GM12878 (cell line): Measurements from ENCODE around the gene GMDS. TPM values are rescaled to one million over a fixed set of nuclear protein-coding genes. Genes with fewer than 3 reads are reported as not detected.

Source experiments
- ATAC-seq: fragments of 200-7000 bp; cut with Tn5 transposase; 3 replicates; pipeline ENCODE4 v1.9.1; 2020; ENCODE audit warnings: mild to moderate bottlenecking, moderate library complexity
- BruUV-seq: library from RNA; stranded (reverse); fragments of 400-500 nt; replicated peaks from 2 replicates; lab custom pipeline; 2021; lab: Mats Ljungman, UMichigan
- CTCF ChIA-PET: fragments of 300-600 bp; sonication (Branson Sonifier 250); formaldehyde crosslinking; extraction: SDS; loops from one replicate; lab custom pipeline; 2021; ENCODE audit warnings: inconsistent platforms; lab: Yijun Ruan, JAX
- POLR2A ChIA-PET: fragments of 350-600 bp; formaldehyde crosslinking; extraction: SDS; loops from one replicate; lab custom pipeline; 2021; ENCODE audit warnings: inconsistent platforms; lab: Charles Lee
- RAD21 ChIA-PET: fragments of 300-600 bp; sonication (Branson Sonifier 250); formaldehyde crosslinking; loops from one replicate; lab custom pipeline; 2023; ENCODE audit warnings: antibody characterized with exemption; ENCODE audit not compliant: unreplicated experiment; lab: Charles Lee
- SMC1A ChIA-PET: fragments of 300-600 bp; sonication (Branson Sonifier 250); formaldehyde crosslinking; loops from one replicate; lab custom pipeline; 2023; ENCODE audit not compliant: unreplicated experiment, uncharacterized antibody; lab: Charles Lee
- DNase-seq: peaks from one replicate; pipeline ENCODE4 v3.0.0-alpha.2; 2011; ENCODE audit warnings: low read depth, low spot score
- FAIRE-seq: peaks from 3 replicates; lab custom pipeline; 2011; peaks lifted over from hg19 to GRCh38; lab: Jason Lieb, UNC
- H2AFZ ChIP-seq: 2 replicates; pipeline ENCODE4 v1.6.0; 2011; ENCODE audit warnings: low read depth, low read length, control low read depth; ENCODE audit not compliant: control insufficient read depth
- H3K27ac ChIP-seq: 2 replicates; pipeline ENCODE4 v1.5.1; 2011; ENCODE audit warnings: control low read depth; ENCODE audit not compliant: control insufficient read depth, insufficient read depth
- H3K27me3 ChIP-seq, 2 experiments: replicated peaks in 1 of 2; 2 replicates each; pipeline versions ENCODE4 v1.6.0 to v1.6.1; 2011; ENCODE audit warnings: low read length in 1 of 2; ENCODE audit not compliant: control insufficient read depth in 2 of 2, insufficient read depth in 2 of 2
- H3K36me3 ChIP-seq, 2 experiments: 2 replicates each; pipeline ENCODE4 v1.5.1; 2011; ENCODE audit warnings: low read length in 1 of 2; ENCODE audit not compliant: control insufficient read depth in 2 of 2, insufficient read depth in 2 of 2
- H3K4me1 ChIP-seq: 2 replicates; pipeline ENCODE4 v1.6.1; 2011; ENCODE audit warnings: mild to moderate bottlenecking, low read length, moderate library complexity, mixed read lengths; ENCODE audit not compliant: control insufficient read depth, insufficient read depth
- H3K4me2 ChIP-seq: 2 replicates; pipeline ENCODE4 v1.6.0; 2011; ENCODE audit warnings: control low read depth; ENCODE audit not compliant: control insufficient read depth, insufficient read depth
- H3K4me3 ChIP-seq: fragments of 200-600 bp; sonication (generic); 2 replicates; pipeline ENCODE4 v1.5.1; 2016
- H3K79me2 ChIP-seq: 2 replicates; pipeline ENCODE4 v1.6.0; 2011; ENCODE audit warnings: low read length; ENCODE audit not compliant: control insufficient read depth, insufficient read depth
- H3K9ac ChIP-seq: 2 replicates; pipeline ENCODE4 v1.8.0; 2011; ENCODE audit warnings: low read length, control low read depth, mixed read lengths; ENCODE audit not compliant: control insufficient read depth, insufficient read depth
- H3K9me3 ChIP-seq: replicated peaks from 3 replicates; pipeline ENCODE4 v1.5.1; 2011; ENCODE audit warnings: mild to moderate bottlenecking, low read length; ENCODE audit not compliant: control insufficient read depth, insufficient read depth
- H4K20me1 ChIP-seq: 2 replicates; pipeline ENCODE4 v1.6.0; 2011; ENCODE audit not compliant: control insufficient read depth, insufficient read depth
- EP300 ChIP-seq, 2 experiments: fragments of 150-350 bp in 1 of 2; IDR thresholded peaks; 2 replicates each; pipeline ENCODE4 v1.6.1; 2011 to 2012; ENCODE audit warnings: low read depth in 2 of 2, low read length in 2 of 2, borderline replicate concordance in 1 of 2, improper control_type of control experiment in 1 of 2, inconsistent platforms in 1 of 2; ENCODE audit not compliant: control insufficient read depth in 1 of 2
- KAT2A ChIP-seq: conservative IDR thresholded peaks from 2 replicates; pipeline ENCODE4 v1.6.1; 2011; ENCODE audit warnings: low read depth, low read length; ENCODE audit not compliant: control insufficient read depth
- REST ChIP-seq: IDR thresholded peaks from 2 replicates; pipeline ENCODE4 v1.6.1; 2012; ENCODE audit warnings: mild to moderate bottlenecking, low read depth, low read length
- RFX5 ChIP-seq: IDR thresholded peaks from 2 replicates; pipeline ENCODE4 v1.6.1; 2011; ENCODE audit warnings: low read depth, low read length, improper control_type of control experiment
- TBL1XR1 ChIP-seq: IDR thresholded peaks from 2 replicates; pipeline ENCODE4 v1.6.1; 2012; ENCODE audit warnings: low read depth, low read length, improper control_type of control experiment
- TCF12 ChIP-seq: IDR thresholded peaks from 2 replicates; pipeline ENCODE4 v1.6.1; 2011; ENCODE audit warnings: low read depth, mild to moderate bottlenecking, low read length
- USF1 ChIP-seq: IDR thresholded peaks from 2 replicates; pipeline ENCODE4 v1.6.1; 2011; ENCODE audit warnings: borderline replicate concordance, low read depth, mild to moderate bottlenecking, moderate library complexity, mixed read lengths, low read length; ENCODE audit not compliant: insufficient read depth; ENCODE audit errors: extremely low read length
- WGBS: methylation state at CpG from one replicate; pipeline ENCODE4 v1.1.6; 2016; ENCODE audit warnings: low lambda C conversion rate; ENCODE audit not compliant: insufficient replicate concordance, insufficient coverage; ENCODE audit errors: missing lambda C conversion rate; 5-methylcytosine and 5-hydroxymethylcytosine counted together
- in situ Hi-C: fragments of 300-500 bp; cut with MboI; formaldehyde crosslinking; loops from 9 replicates; pipeline ENCODE4 v1.14.3; 2018; ENCODE audit warnings: mixed read lengths
- intact Hi-C: fragments of 100-400 bp; cut with micrococcal nuclease; formaldehyde crosslinking; loops from one replicate; pipeline ENCODE4 v1.14.2; 2022; ENCODE audit not compliant: unreplicated experiment
- polyA plus RNA-seq, 11 experiments: library from polyadenylated mRNA; depleted of rRNA in 4 of 11; unstranded in 6 of 11; stranded (reverse) in 5 of 11; fragments of >200 nt; fragmentation: Nextera tagmentation in 4 of 11; fragmentation: Illumina TruSeq in 1 of 11; extraction: Ambion mirVana in 4 of 11; extraction: Trizol in 1 of 11; gene quantifications; 1 replicate in 1 of 11; 2 replicates in 10 of 11; pipeline versions ENCODE4 v1.2.1 to v1.2.3, GENCODE V29; 2011 to 2016; ENCODE audit warnings: inconsistent platforms in 2 of 11, missing spikeins in 2 of 11, low read depth in 1 of 11
- total RNA-seq, 4 experiments: library from RNA; depleted of rRNA in 3 of 4; stranded (reverse); fragments of >200 nt in 3 of 4; fragmentation: Illumina TruSeq in 1 of 4; extraction: Trizol in 1 of 4; gene quantifications; 2 replicates each; pipeline versions ENCODE4 v1.2.1 to v1.2.3, GENCODE V29; 2013 to 2021
- TF ChIP-seq, protein P1 (sequence below): IDR thresholded peaks from 2 replicates; pipeline ENCODE4 v1.6.1; 2012; ENCODE audit warnings: low read depth, low read length, improper control_type of control experiment
- TF ChIP-seq, protein P2 (sequence below): IDR thresholded peaks from 2 replicates; pipeline ENCODE4 v1.6.1; 2011; ENCODE audit warnings: low read depth, low read length, improper control_type of control experiment, borderline replicate concordance
- TF ChIP-seq, protein P3 (sequence below): fragments of 450-650 bp; IDR thresholded peaks from 2 replicates; pipeline ENCODE4 v1.6.1; 2017; ENCODE audit warnings: mild to moderate bottlenecking, moderate library complexity

GMDS gene
- total and polyA plus RNA-seq, 10 of the 15 experiments (the other 5 are each of a cell fraction or from before 2014, with no cell fraction given), result 0.61 to 53.8 (median 29.3) TPM

DNA sequence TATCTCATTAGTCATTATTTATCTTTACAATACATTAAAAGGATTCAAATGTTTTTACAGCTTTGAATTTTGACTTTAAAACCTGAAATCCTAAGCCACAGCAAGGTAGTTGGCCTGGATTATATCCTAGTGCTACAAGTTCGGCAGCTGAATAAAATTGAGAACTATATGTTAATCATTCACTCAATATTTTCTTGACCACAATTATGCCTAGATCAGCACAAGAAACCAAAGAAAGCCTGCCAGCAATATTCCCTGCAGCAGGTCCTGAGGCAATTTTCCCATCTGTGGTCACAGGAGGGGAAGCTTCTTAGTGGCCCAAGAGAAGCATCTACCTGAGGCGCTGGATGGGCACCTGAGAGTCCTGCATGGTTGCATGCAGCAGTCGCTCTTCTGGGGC lies 183.5 kb downstream of the GMDS start:
- POLR2A ChIA-PET, result no interaction called here
- no peaks in the 10 kb centered on the region for H3K79me2 ChIP-seq
- RAD21 ChIA-PET, result no interaction called here
- H3K4me3 ChIP-seq, result no peak overlapping the region
- DNase-seq, result no peak
- TF ChIP-seq KAT2A (no peak), EP300 (IDR thresholded peaks at IDR 0.05; ENCODE audit: borderline replicate concordance in 1 of 2, control insufficient read depth in 1 of 2, low read depth in 2 of 2, low read length in 2 of 2) (no peak), TBL1XR1 (no peak), USF1 (no peak), RFX5 (no peak), REST (no peak), TCF12 (no peak)
- TF ChIP-seq, protein P1, sequence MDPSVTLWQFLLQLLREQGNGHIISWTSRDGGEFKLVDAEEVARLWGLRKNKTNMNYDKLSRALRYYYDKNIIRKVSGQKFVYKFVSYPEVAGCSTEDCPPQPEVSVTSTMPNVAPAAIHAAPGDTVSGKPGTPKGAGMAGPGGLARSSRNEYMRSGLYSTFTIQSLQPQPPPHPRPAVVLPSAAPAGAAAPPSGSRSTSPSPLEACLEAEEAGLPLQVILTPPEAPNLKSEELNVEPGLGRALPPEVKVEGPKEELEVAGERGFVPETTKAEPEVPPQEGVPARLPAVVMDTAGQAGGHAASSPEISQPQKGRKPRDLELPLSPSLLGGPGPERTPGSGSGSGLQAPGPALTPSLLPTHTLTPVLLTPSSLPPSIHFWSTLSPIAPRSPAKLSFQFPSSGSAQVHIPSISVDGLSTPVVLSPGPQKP, result no peak
- TF ChIP-seq, protein P2, sequence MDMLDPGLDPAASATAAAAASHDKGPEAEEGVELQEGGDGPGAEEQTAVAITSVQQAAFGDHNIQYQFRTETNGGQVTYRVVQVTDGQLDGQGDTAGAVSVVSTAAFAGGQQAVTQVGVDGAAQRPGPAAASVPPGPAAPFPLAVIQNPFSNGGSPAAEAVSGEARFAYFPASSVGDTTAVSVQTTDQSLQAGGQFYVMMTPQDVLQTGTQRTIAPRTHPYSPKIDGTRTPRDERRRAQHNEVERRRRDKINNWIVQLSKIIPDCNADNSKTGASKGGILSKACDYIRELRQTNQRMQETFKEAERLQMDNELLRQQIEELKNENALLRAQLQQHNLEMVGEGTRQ, result no peak
- TF ChIP-seq, protein P3, sequence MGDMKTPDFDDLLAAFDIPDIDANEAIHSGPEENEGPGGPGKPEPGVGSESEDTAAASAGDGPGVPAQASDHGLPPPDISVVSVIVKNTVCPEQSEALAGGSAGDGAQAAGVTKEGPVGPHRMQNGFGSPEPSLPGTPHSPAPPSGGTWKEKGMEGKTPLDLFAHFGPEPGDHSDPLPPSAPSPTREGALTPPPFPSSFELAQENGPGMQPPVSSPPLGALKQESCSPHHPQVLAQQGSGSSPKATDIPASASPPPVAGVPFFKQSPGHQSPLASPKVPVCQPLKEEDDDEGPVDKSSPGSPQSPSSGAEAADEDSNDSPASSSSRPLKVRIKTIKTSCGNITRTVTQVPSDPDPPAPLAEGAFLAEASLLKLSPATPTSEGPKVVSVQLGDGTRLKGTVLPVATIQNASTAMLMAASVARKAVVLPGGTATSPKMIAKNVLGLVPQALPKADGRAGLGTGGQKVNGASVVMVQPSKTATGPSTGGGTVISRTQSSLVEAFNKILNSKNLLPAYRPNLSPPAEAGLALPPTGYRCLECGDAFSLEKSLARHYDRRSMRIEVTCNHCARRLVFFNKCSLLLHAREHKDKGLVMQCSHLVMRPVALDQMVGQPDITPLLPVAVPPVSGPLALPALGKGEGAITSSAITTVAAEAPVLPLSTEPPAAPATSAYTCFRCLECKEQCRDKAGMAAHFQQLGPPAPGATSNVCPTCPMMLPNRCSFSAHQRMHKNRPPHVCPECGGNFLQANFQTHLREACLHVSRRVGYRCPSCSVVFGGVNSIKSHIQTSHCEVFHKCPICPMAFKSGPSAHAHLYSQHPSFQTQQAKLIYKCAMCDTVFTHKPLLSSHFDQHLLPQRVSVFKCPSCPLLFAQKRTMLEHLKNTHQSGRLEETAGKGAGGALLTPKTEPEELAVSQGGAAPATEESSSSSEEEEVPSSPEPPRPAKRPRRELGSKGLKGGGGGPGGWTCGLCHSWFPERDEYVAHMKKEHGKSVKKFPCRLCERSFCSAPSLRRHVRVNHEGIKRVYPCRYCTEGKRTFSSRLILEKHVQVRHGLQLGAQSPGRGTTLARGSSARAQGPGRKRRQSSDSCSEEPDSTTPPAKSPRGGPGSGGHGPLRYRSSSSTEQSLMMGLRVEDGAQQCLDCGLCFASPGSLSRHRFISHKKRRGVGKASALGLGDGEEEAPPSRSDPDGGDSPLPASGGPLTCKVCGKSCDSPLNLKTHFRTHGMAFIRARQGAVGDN, result no peak
- H3K9ac ChIP-seq, result no peak overlapping the region
- no TSS peak for BruUV-seq
- no peaks in the 10 kb centered on the region for H4K20me1 ChIP-seq
- no peaks in the 10 kb centered on the region for H3K9me3 ChIP-seq
- no peaks in the 10 kb centered on the region for H3K36me3 ChIP-seq
- in situ Hi-C loops, result no loop called here
- CTCF ChIA-PET, result interaction anchor here (0.9 kb wide), 1 partner anchor 16 kb away, joined by 3 read pairs; no protein-coding TSS in a partner anchor
- no peaks in the 10 kb centered on the region for H3K27me3 ChIP-seq
- SMC1A ChIA-PET, result no interaction called here
- no peak overlapping the region for H3K27ac ChIP-seq
- WGBS, result 82% methylated on average over 3 of the region's 3 CpGs
- no peak for ATAC-seq
- FAIRE-seq, result no peak
- no peak overlapping the region for H3K4me2 ChIP-seq
- intact Hi-C loops, result no loop called here
- H2AFZ ChIP-seq, result no peak overlapping the region
- no peaks in the 10 kb centered on the region for H3K4me1 ChIP-seq
